Parathyroid adenoma (tissue), 2 donors: Measurements from ENCODE around the gene RELN.
"Not testable (repeated sequence)": the region's sequence is repeated elsewhere in the genome, so short reads cannot be mapped to it uniquely, and the experiment has no call there.

Experiments used
- H2AFZ ChIP-seq: fragments of 300-600 bp; sonication (generic); one replicate; pipeline ENCODE4 v1.7.0; 2017; ENCODE audit warnings: antibody characterized with exemption, mild to moderate bottlenecking
- H3K27ac ChIP-seq: fragments of 300-600 bp; sonication (generic); one replicate; pipeline ENCODE4 v1.7.0; 2017
- H3K27me3 ChIP-seq: fragments of 300-600 bp; sonication (generic); one replicate; pipeline ENCODE4 v1.7.0; 2017; ENCODE audit warnings: low read length; ENCODE audit not compliant: control insufficient read depth, insufficient read depth
- H3K36me3 ChIP-seq: fragments of 300-600 bp; sonication (generic); one replicate; pipeline ENCODE4 v1.7.0; 2017; ENCODE audit warnings: low read length; ENCODE audit not compliant: control insufficient read depth, insufficient read depth
- H3K4me1 ChIP-seq: fragments of 300-600 bp; sonication (generic); one replicate; pipeline ENCODE4 v1.7.0; 2017; ENCODE audit warnings: control low read depth
- H3K4me2 ChIP-seq: fragments of 300-600 bp; sonication (generic); one replicate; pipeline ENCODE4 v1.7.0; 2017; ENCODE audit warnings: low read length
- H3K4me3 ChIP-seq: fragments of 300-600 bp; sonication (generic); one replicate; pipeline ENCODE4 v1.7.0; 2017; ENCODE audit warnings: low read depth, low read length
- H3K79me2 ChIP-seq: fragments of 300-600 bp; sonication (generic); one replicate; pipeline ENCODE4 v1.7.0; 2017; ENCODE audit warnings: control low read depth
- H3K9ac ChIP-seq: fragments of 300-600 bp; sonication (generic); one replicate; pipeline ENCODE4 v1.7.0; 2017; ENCODE audit warnings: mild to moderate bottlenecking
- H3K9me3 ChIP-seq: fragments of 300-600 bp; sonication (generic); one replicate; pipeline ENCODE4 v1.7.0; 2017; ENCODE audit warnings: low read length; ENCODE audit not compliant: control insufficient read depth
- CTCF ChIP-seq: fragments of 300-600 bp; sonication (generic); IDR thresholded peaks from one replicate; pipeline ENCODE4 v1.7.0; 2017; ENCODE audit warnings: antibody characterized with exemption, mild to moderate bottlenecking
- donor health status: primary hyperparathyroidism.

Gene RELN

DNA sequence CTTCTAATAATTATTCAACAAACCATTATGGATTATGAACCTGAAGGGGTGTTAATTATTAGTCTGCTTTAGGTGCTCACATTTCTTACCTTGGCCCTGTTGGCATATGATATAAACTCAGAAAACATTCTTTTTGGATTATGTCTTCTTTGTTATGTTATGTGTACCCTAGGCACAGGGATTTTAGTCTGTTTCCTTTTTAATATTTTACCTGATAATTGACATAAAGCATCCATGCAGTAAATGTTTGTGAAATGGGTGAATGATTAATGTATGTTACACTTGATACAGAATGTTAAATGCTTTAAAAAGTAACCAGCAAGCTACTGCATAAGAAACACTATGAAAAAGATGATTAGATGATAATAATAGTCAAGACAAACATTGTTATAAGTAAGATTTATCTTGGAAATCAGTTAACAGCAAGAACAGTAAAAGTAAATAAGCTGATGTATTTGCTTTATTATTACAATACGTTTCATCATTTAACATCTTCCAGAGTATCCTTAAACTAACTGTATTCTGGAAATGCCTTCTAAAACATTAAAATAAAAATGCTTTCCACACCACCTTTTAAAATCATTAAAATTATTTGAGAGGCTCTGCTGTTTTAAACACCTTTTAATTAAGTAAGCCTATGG is 204.7 kb downstream of the RELN start:
- no peak overlapping the region for H3K27ac ChIP-seq
- H3K27me3 ChIP-seq, result no peaks in the 10 kb centered on the region
- H3K79me2 ChIP-seq, result no peaks in the 10 kb centered on the region
- H3K4me2 ChIP-seq, result no peak overlapping the region
- H3K9ac ChIP-seq, result no peak overlapping the region
- TF ChIP-seq CTCF, result no peak
- no peaks in the 10 kb centered on the region for H3K4me1 ChIP-seq
- H2AFZ ChIP-seq, result no peak overlapping the region
- H3K36me3 ChIP-seq, result no peaks in the 10 kb centered on the region
- no peak overlapping the region for H3K4me3 ChIP-seq
- no peaks in the 10 kb centered on the region for H3K9me3 ChIP-seq

GRCh38 chr7:103781409-103781808 is 208.0 kb downstream of the RELN start:
- no peak for TF ChIP-seq CTCF
- Histone ChIP-seq H3K4me2 (no peak overlapping the region), H3K9ac (no peak overlapping the region), H3K9me3 (no peaks in the 10 kb centered on the region), H3K27me3 (no peaks in the 10 kb centered on the region), H3K4me3 (no peak overlapping the region), H3K79me2 (no peaks in the 10 kb centered on the region), H3K4me1 (no peaks in the 10 kb centered on the region), H3K36me3 (no peaks in the 10 kb centered on the region), H3K27ac (no peak overlapping the region), H2AFZ (no peak overlapping the region)

GRCh38 chr7:103780561-103780960 is 208.9 kb downstream of the RELN start:
- not testable (repeated sequence) for H3K9me3 ChIP-seq, H3K36me3 ChIP-seq, H3K4me1 ChIP-seq, H3K4me3 ChIP-seq, H3K79me2 ChIP-seq, H3K9ac ChIP-seq, H3K27ac ChIP-seq, H3K27me3 ChIP-seq, H2AFZ ChIP-seq, H3K4me2 ChIP-seq

GRCh38 chr7:103777440-103777839 is 212.0 kb downstream of the RELN start:
- no peaks in the 10 kb centered on the region for H3K79me2 ChIP-seq
- no peak overlapping the region for H3K4me3 ChIP-seq
- H3K4me1 ChIP-seq, result no peaks in the 10 kb centered on the region
- no peak overlapping the region for H3K4me2 ChIP-seq
- no peaks in the 10 kb centered on the region for H3K9me3 ChIP-seq
- H2AFZ ChIP-seq, result no peak overlapping the region
- TF ChIP-seq CTCF, result no peak
- no peak overlapping the region for H3K9ac ChIP-seq
- H3K36me3 ChIP-seq, result no peaks in the 10 kb centered on the region
- no peaks in the 10 kb centered on the region for H3K27me3 ChIP-seq
- no peak overlapping the region for H3K27ac ChIP-seq

- no peak for TF ChIP-seq CTCF
- H3K4me2 ChIP-seq, result no peak overlapping the region
- H3K27ac ChIP-seq, result no peak overlapping the region
- H2AFZ ChIP-seq, result no peak overlapping the region
- H3K4me3 ChIP-seq, result no peak overlapping the region
- no peaks in the 10 kb centered on the region for H3K36me3 ChIP-seq
- no peaks in the 10 kb centered on the region for H3K4me1 ChIP-seq
- H3K27me3 ChIP-seq, result no peaks in the 10 kb centered on the region
- H3K9ac ChIP-seq, result no peak overlapping the region
- no peaks in the 10 kb centered on the region for H3K9me3 ChIP-seq
- H3K79me2 ChIP-seq, result no peaks in the 10 kb centered on the region
Observed at GRCh38 chr7:103773726-103774125, 215.7 kb downstream of the RELN start.
